HG03571 (cell line): ENCODE results near the gene AMOT.

Source experiments
- ATAC-seq: cut with Tn5 transposase; IDR thresholded peaks from one replicate; pipeline ENCODE4 v1.9.1; 2021; ENCODE audit not compliant: unreplicated experiment

AMOT gene

DNA sequence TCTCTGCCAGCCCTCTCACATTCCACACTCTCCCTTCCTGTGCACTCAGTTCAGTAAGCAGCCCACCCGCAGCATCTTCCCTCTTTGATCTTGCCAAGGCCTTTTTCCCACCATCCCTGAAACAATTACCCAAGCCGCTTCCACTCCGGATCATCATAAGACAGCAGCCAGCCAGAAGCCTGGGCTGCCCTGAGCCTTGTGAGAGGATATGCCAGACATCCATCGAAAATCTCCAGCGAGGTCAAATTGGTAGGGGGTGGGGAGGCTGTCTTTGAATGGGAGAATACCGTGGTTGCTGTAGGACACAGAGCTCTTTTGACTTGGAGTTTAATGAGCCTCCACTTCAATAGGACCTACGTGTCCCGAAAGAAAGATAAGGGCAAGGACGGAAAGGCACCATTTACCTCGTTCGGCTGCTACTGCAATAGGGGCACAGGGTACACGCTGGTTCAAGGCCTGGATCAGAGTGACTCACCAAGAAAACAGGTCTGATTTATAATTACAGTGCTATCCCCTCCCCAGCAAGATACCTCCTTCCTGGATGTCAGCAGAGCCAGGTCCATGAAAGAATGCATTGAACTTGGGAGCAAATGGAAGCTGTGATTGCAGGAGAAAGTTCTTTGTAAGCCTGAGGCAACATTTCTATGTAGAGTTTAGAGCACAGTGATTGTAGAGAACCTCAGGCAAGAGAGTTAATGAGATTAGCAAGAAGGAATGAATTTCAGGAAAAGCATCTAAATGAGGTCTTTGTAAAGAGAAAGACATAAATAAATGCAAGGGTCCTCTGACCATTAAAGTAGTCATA lies 39.5 kb downstream of the AMOT start:
- ATAC-seq = no peak

DNA sequence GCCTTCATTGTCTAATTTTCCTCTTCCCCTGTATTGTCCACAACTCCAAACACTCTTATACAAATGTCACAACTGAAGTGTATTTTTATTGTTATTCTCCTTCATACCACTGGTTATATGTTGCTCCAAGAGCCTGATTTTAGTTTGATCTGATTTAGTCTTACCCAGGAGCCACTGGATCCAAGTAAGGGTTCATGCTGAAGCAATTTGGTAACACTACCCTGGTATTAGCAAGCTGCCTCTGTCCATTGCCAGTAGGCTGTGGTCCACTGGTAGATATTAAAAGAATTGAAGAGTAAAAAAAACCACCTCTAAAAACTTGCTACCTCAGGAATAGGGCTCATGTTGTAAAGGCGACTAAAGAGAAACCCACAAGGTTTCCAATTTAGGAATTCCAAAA lies 41.2 kb downstream of the AMOT start:
- no peak for ATAC-seq

DNA sequence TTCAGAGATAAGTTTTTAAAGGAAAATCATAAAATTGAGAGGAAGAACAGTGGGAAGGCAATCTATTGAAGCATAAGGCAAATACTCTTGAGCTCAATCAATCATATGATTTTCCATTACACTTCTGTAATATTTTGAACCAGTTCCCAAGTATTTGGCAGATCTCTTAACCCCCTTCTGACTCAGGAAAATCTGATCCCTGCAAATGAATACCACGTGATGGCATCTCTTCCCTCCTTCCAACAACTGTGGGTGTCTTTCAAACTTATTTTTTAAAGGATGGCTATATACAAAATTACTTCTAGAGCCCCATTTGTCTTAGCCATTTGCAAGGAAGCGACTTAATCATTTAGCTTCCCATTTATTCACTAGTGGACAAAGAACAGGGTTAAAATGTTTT lies 41.9 kb downstream of the AMOT start:
- ATAC-seq = no peak

DNA sequence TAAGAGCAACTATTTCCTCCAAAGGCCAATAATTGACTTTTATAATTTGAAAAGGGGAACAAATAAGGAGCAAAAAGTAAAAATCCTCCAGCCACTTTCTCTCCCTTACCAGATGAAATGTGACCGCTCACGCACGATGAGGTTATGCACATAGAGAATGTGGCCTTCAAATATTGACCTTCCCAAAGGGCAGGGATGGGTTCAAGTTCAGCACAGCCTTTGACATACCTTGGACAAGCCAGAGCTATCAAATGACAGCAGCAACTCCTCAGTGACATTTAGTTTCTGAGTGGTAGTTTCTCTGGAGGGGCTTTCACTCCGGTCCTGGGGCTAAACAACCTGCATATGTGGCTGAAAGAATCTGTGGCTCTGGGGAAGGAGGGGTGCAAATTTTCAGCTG lies 50.7 kb downstream of the AMOT start:
- no peak for ATAC-seq

DNA sequence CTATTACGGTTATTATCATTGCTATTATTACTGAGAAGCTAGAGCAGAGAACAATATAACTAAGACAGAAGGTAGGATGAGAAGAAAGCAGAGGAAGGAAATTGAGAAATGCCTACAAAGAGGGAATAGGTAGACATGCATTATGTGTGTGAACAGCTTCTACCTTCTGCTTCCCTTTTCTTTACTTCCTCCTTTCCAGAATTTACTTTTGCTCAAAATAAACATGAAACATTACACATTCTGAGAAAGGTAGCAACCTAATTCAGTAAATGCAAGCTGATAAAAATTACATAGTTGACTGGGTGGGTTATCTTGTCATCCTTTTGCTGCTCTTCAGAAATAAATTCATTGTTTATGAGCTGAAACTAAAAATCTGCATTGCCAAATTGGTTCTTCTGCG lies 54.6 kb downstream of the AMOT start:
- ATAC-seq = no peak

DNA sequence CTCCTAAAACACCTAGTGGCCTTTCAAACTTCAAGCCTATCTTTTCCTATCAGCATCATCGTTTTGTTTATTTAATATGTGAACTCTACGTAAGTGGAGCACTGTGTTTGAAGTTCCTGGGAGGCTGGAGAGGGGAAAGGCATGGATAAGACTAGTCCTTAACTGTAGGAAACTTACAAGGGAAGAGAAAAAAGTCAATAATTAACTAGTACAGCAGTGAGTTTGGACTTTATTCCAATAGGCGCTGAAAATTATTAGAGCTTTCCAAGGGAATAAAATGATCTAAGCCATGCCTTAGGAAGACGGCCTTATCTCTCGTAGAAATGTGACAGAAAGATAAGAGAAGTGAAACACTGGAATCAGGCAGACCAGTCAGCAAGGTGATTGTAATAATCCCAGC lies 55.3 kb downstream of the AMOT start:
- no peak for ATAC-seq

DNA sequence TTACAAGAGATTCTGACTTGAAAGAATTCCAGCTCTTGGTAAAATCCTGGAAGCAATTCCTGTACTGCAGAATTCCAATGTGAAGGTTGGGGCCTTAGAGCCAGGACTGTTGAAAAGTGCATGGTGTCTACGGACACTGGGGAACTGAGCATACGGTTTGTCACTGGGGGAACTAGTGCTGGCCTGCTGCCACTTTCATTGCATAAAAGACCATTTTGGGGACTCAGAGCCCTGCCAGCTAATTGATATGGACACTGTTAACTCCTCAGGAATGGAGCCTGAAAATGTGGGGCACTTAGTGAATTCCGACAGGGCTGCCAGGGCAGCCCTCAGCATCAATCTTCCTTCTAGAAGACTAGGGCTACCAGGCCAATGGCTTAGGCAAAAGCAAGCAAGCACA lies 55.9 kb downstream of the AMOT start:
- ATAC-seq = no peak

DNA sequence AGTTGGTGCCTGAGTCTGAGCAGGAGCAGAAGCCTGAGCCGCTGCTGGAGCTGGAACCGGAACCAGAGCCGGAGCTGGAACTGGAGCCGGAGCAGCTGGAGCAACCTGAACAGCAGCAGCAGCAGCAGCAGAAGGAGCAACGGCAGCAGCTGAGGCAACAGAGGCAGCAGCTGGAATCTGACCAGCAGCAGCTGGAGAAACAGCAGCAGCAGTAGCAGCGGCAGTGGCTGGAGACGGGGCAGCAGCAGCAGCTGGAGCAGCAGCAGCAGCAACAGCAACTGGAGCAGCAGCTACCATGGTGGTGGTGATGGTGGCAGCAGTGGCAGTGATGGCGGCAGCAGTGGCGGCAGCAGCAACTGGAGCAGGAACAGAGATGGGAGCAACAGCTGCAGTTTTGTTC lies 61.5 kb downstream of the AMOT start:
- ATAC-seq = no peak

DNA sequence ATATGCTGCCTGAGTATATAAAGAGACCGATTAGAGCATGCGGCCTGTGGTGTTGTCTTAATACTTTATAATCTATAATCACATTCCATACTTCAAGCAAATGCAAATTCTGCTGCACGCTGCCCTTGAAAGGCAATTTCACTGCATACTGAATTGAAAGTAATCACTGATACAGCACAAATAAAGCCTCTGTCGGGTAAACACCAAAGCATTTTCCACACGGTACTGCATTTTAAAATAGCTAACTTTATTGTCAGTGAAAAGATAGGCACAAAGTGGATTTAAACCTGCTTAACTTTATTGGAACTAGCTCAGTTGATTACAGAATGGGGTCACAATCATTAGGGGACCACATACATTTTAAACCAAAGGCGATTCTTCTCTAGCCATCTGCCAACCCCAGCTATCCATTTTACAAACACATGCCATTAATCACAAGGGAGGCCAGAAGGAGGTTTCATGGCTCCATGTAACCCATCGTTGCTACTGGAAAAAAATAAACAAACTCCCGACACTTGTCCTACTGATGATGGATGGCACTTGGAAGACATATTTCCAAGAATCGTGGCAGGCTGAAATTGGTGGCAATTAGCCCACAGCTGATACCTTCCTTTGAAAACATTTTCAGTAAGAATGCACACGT lies 65.9 kb downstream of the AMOT start:
- ATAC-seq = no peak

DNA sequence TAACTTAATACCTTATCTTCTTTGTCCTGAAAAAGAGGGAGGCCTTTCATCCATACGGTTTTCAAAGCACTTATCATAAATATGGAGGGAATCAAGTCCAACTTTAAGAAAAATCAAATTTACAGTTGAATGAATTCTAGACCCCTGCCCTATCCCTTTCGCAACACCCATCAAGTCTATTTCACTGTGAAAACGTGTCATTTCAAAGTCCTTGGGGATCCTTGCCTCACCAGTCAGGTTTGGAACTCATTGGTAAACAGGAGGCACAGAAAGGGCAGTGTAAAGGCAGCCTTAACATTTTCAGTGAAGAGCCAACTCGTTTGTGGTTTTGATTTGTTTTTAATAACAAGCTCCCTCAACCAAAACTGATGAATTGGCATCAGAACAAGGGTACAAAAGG lies 66.5 kb downstream of the AMOT start:
- no peak for ATAC-seq

DNA sequence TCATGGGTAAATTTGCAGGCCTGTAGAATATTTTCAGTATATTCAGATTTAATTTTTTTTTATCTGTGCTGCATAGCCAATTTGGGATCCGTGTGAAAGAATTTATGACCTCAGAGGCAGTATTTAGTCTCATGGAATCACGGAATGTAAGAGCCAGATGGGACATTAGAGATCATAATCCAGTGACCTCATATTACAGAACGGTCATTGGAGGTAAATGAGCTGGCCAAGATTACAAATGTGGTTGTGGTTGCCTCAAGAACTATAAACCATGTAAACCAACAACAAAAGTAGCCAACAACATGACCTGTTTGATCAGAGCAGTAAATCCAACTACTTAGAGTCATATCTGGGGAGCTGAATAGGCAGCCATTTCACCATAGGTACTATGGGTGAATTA lies 71.6 kb downstream of the AMOT start:
- ATAC-seq = no peak

DNA sequence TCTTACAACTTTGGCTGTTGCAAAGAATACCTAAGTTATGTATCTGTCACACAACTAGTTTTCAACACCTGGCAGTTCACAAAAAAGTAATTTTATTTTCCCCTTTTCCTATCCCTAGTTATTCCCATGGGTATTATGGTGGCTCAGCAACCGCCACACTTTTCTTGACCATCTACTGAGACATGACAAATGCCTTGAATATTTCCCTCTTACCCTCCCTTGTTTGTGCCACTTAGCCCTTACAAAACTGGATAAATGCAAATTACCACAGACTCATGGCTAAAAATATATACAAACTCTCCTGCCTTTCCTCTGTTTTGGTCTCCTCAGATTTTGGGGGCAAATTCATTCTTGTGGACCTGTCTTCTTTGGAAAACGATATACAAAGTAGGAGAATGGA lies 72.1 kb downstream of the AMOT start:
- ATAC-seq = no peak

DNA sequence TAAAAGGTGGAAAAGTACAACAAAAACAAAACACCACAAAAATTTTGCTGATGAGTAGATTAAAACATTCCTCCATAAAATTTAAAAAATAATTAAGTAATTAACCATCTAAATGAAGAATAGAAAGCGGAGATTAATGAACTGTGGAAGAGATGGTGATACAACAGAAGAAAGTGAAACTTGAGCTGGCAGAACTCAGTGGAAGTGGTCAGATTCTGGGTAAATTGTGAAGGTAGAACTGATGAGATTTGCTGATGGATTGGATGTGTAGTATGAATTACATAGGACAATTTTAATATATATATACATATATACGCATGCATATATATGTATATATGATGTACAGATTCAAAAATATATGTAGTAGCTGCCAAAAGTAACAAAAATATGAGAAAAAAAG lies 73.9 kb downstream of the AMOT start:
- peak; percentile 68 for ATAC-seq

DNA sequence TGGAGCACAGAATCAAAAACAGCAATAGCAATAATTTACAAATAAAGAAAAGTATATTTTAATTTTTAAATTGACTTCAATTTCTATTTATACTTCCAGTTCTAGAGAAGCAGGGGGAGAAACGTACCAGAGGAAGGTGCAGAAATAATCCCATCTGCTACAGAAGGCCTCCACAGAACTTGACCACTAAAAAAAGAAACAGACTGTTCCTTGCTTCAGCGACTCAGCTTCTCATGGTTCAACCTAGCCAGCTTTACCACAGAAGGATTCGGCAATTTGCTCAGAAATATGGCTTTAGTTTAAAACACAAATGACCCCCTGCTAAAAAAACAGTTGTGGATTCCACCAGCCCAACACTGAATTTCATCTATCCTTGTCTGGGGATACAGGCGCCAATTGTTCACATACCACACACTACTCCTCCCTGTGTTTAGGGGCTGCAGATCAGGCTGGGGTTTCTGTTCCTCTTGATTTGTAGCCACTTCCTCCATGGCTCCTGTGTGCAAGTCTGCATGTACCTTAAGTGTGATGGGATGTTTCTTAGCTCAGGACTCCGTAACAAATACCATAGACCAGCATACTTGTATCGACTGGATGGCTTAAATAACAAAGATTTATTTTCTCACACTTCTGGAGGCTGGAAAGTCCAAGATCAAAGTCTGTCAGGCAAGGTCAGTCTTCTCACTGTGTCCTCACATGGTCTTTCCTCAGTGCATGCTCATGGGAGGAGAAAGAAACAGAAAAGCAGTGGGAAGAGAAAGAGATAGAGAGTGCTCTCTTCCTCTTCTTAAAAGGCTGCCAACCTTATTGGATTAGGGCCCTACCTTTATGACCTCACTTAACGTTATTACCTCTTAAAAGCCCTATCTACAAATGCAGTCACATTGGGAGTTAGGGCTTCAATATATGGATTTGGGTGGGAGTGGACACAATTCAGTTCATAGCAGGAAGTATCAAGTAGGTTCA lies 79.1 kb downstream of the AMOT start:
- ATAC-seq = peak; percentile 89

DNA sequence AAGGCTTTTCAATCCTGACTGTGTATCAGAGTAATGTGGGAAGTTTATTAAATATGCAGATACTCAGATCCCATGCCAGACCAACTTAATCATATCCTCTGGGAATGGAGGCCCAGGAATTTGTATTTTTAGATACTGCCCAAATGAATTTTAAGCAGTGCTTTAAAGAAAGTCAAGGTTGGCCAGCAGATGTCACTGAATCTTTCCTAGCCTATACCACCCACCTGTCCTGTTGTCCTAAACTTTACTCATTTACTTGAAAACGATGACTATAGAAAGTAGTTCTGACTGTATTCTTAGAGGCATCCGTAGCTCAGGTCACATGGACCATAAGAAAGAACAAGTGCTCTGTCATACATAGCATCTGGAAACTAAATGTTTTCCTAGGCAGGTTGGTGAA lies 79.9 kb downstream of the AMOT start:
- peak; percentile 68 for ATAC-seq

DNA sequence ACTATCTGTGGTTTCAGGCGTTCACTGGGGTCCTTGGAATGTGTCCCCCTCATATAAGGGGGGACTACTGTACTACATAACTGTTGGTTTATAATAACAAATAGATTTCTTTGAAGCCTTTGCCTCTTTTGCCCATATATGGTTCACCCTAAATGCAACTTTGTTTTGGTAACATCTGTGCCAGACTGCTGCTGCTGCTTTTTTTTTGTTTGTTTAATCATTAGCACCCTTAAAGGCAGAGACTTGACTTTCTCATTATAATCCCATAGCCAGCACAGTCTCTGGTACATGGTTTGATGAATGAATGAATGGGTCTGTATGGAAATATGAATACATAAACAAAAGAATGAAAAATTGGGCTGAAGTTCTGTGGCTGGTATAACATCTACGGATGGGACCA lies 80.7 kb downstream of the AMOT start:
- ATAC-seq = no peak

DNA sequence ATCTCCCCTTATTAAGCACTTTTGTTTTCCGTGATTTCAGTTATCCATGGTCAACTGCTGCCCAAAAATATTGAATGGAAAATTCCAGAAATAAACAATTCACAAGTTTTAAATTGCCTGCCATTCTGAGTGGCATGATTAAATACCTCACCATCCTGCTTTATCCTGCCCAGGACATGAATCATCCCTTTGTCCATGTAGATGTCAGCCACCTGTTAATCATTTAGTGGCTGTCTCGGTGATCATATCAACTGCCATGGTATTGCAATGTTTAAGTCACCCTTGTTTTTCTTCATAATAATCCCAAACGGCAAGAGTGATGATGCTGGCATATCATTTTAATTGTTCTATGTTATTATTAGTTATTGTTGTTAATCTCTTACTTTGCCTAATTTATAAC lies 81.1 kb downstream of the AMOT start:
- ATAC-seq = no peak

DNA sequence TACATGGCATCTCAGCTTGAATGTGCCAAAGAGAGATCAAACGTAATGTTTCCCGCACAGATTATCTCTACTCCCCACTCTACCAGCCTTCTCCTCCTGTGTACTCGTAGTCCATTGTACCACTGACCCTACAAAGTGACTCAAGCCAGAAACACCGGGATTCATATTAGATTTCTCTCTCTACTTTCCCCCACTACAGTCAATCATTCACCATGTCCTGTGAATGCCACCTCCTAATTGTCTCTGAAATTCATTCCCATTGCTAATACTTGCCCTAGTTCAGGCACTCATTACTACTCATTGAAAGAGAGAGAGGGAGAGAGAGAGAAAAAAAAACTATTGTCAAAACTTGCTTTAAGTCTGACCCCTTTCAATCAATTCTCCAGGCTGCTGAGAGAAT lies 82.7 kb downstream of the AMOT start:
- no peak for ATAC-seq

DNA sequence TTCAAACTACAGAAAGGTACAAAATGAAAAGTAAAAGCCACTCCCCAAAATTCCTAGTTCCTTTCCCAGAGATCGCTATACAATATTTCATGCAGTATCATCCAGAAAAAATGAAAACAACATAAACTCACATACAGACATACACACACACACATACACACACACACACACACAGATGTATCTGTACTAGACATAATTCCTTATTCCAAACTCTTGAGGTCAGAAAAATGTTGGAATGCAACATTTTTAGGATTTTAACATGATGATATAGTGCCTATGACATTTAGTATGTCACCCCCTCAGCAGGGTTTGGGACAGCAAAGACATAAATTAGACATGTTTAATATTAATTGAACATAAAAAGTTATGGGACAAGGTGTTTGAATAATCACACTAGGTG lies 87.5 kb downstream of the AMOT start:
- ATAC-seq = no peak

DNA sequence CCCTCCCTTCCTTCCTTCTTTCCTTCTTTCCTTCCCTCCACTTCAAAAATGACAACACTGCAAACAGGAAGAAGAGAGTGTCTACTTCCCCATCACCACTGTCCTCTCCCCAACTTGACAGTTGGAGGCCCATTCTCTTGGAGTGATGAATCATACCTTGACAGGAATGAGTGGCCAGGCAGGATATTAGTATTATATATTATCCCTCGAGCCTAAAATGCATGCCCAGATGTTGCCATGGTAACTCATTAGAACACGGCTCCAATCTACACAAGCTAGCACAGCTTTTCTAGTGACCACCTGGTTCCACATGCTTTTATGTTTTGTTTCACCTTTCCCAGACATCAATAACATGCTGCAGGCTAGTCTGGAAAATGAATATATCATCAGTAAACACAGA lies 89.6 kb downstream of the AMOT start:
- ATAC-seq = no peak

DNA sequence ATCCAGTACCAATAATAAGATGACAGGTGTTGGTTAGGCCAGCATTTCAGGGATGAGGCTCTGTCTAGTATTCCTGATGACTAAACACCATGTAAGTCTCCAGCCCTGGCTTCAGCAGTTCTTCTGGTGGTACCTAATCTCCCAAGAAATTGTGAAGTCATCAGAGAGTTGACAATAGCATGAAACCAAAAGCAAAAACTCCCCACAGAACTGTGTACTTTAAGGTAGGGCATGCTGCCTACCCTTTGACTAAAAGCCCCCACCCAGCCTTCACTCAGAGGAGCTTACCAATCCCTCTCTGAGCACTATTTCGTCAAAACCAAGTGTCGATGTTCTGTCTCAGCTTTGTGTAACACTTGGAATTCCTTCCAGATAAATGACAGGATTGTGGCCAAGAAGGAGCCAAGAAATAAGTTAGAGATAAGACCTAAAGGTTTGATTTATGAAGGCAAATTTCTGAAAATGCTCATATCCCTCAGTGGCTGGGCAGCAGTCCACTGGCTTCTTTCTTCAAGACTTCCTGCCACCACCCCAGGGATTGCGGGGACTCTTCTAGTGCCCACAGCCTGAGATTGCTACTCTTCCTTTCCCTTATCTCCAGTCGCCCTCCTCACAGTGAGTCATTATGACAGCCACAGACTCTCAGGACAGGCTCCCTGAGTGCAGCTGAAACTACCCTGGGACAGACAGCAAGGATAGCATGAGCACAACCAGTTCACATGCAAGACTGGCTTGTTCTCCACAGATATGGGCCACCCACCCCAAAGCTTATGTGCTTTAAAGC lies 93.6 kb downstream of the AMOT start:
- ATAC-seq = no peak
